Lower leg skin (tissue), 3 donors: Measurements from ENCODE around the gene MYO7A.

ENCODE experiments used
- CTCF ChIP-seq, 3 donors: fragments of 450-650 bp; IDR thresholded peaks; one replicate each; pipeline ENCODE4 v1.5.1; 2016; ENCODE audit warnings: antibody characterized with exemption in 3 of 3, mild to moderate bottlenecking in 3 of 3, moderate library complexity in 2 of 3
- POLR2A ChIP-seq, 2 donors: fragments of 450-650 bp; IDR thresholded peaks; one replicate each; pipeline ENCODE4 v1.6.1; 2016 to 2017; ENCODE audit warnings: antibody characterized with exemption in 2 of 2, mild to moderate bottlenecking in 1 of 2, moderate library complexity in 1 of 2

- TF ChIP-seq CTCF (IDR thresholded peaks at IDR 0.05), result no peak
- no peak for TF ChIP-seq POLR2A (IDR thresholded peaks at IDR 0.05)
These were observed 103.8 kb downstream of the MYO7A start for GRCh38 chr11:77231800-77232199.
